K562 (cell line): ENCODE data around the gene TDRKH. TPM values are rescaled to one million over a fixed set of nuclear protein-coding genes. Genes with fewer than 3 reads are reported as not detected.

Source experiments
- ATAC-seq: fragments of 200-7000 bp; cut with Tn5 transposase; 3 replicates; pipeline ENCODE4 v1.9.1; 2020; ENCODE audit warnings: moderate library complexity
- BruUV-seq: library from RNA; stranded (reverse); fragments of 400-500 nt; replicated peaks from 2 replicates; lab custom pipeline; 2021; lab: Mats Ljungman, UMichigan
- CTCF ChIA-PET: fragments of 300-600 bp; formaldehyde crosslinking; extraction: SDS; loops from one replicate; lab custom pipeline; 2021; ENCODE audit warnings: low intra/inter-chr PET ratio; lab: Yijun Ruan, JAX
- POLR2A ChIA-PET: fragments of 300-600, 350-650 bp; sonication (Branson Sonifier 250); formaldehyde crosslinking; extraction: SDS; loops from one replicate; lab custom pipeline; 2021; ENCODE audit warnings: antibody characterized with exemption, inconsistent platforms; lab: Yijun Ruan, JAX
- DNase-seq, 4 experiments: peaks; one replicate each; pipeline versions ENCODE4 v3.0.0 to v3.0.0-alpha.2; 2011 to 2018; ENCODE audit warnings: low spot score in 3 of 4, mixed read lengths in 3 of 4; ENCODE audit errors: extremely low read depth in 1 of 4
- FAIRE-seq: peaks from 2 replicates; lab custom pipeline; 2011; peaks lifted over from hg19 to GRCh38; lab: Jason Lieb, UNC
- H2AFZ ChIP-seq: 2 replicates; pipeline ENCODE4 v1.6.0; 2011; ENCODE audit warnings: low read depth, low read length, control low read depth, inconsistent platforms
- H3K27ac ChIP-seq: fragments of 200-600 bp; 3 replicates; pipeline ENCODE4 v1.8.0; 2011; ENCODE audit warnings: low read depth, mild to moderate bottlenecking, control low read depth, inconsistent platforms, low read length, moderate library complexity, mixed read lengths; ENCODE audit errors: extremely low read depth
- H3K27me3 ChIP-seq, 2 experiments: fragments of 300-600 bp in 1 of 2; 2 replicates in 1 of 2; 3 replicates in 1 of 2; pipeline versions ENCODE4 v1.6.0 to v1.8.0; 2011; ENCODE audit warnings: inconsistent platforms in 2 of 2, low read length in 2 of 2, mild to moderate bottlenecking in 1 of 2, mixed read lengths in 1 of 2, moderate library complexity in 1 of 2; ENCODE audit not compliant: control insufficient read depth in 2 of 2, insufficient read depth in 2 of 2
- H3K36me3 ChIP-seq: fragments of 300-600 bp; 3 replicates; pipeline ENCODE4 v1.8.0; 2011; ENCODE audit warnings: mild to moderate bottlenecking, low read length, inconsistent platforms; ENCODE audit not compliant: control insufficient read depth, insufficient read depth
- H3K4me1 ChIP-seq, 2 experiments: fragments of 200-600 bp in 1 of 2; replicated peaks in 1 of 2; 2 replicates in 1 of 2; 3 replicates in 1 of 2; pipeline versions ENCODE4 v1.5.1 to v1.8.0; 2011; ENCODE audit warnings: inconsistent platforms in 2 of 2, low read length in 2 of 2, mild to moderate bottlenecking in 1 of 2, mixed read lengths in 1 of 2, moderate library complexity in 1 of 2; ENCODE audit not compliant: control insufficient read depth in 2 of 2, insufficient read depth in 2 of 2
- H3K4me2 ChIP-seq: 2 replicates; pipeline ENCODE4 v1.6.1; 2011; ENCODE audit warnings: low read length, control low read depth, inconsistent platforms, mixed read lengths; ENCODE audit not compliant: insufficient read depth
- H3K4me3 ChIP-seq: fragments of 200-600 bp; sonication (generic), shearing (Covaris generic); 2 replicates; pipeline ENCODE4 v1.5.1; 2016; ENCODE audit warnings: control low read depth, inconsistent platforms
- H3K79me2 ChIP-seq: fragments of 200-600 bp; 3 replicates; pipeline ENCODE4 v1.8.0; 2011; ENCODE audit warnings: low read length, inconsistent platforms; ENCODE audit not compliant: control insufficient read depth, insufficient read depth
- H3K9ac ChIP-seq, 2 experiments: 2 replicates each; pipeline versions ENCODE4 v1.6.0 to v1.6.1; 2011; ENCODE audit warnings: low read depth in 2 of 2, low read length in 2 of 2, control low read depth in 1 of 2, inconsistent platforms in 1 of 2, mild to moderate bottlenecking in 1 of 2, mixed read lengths in 1 of 2; ENCODE audit not compliant: insufficient read depth in 1 of 2
- H3K9me1 ChIP-seq: one replicate; pipeline ENCODE4 v1.6.0; 2011; ENCODE audit warnings: inconsistent platforms, mild to moderate bottlenecking, low read length, moderate library complexity; ENCODE audit not compliant: control insufficient read depth, insufficient read depth
- H3K9me3 ChIP-seq: replicated peaks from 2 replicates; pipeline ENCODE4 v1.5.1; 2011; ENCODE audit warnings: low read depth, low read length, inconsistent platforms; ENCODE audit not compliant: control insufficient read depth, insufficient read depth
- H4K20me1 ChIP-seq: replicated peaks from 2 replicates; pipeline ENCODE4 v1.6.1; 2011; ENCODE audit warnings: low read length, inconsistent platforms, mixed read lengths; ENCODE audit not compliant: control insufficient read depth, insufficient read depth
- MAFG ChIP-seq: fragments of 450-650 bp; conservative IDR thresholded peaks from 2 replicates; pipeline ENCODE4 v1.6.1; 2016; ENCODE audit warnings: missing genetic modification characterization, missing compliant biosample characterization
- MTA3 ChIP-seq: fragments of 450-650 bp; formaldehyde crosslinking; IDR thresholded peaks from 2 replicates; pipeline ENCODE4 v1.6.1; 2017; ENCODE audit warnings: mild to moderate bottlenecking, borderline replicate concordance
- SPI1 ChIP-seq: IDR thresholded peaks from 2 replicates; pipeline ENCODE4 v1.6.1; 2011; ENCODE audit warnings: low read depth, low read length, control low read depth, borderline replicate concordance
- ZBTB8A ChIP-seq: fragments of 450-650 bp; IDR thresholded peaks from 2 replicates; pipeline ENCODE4 v1.6.1; 2018; ENCODE audit warnings: mild to moderate bottlenecking, moderate library complexity; ENCODE audit not compliant: partially characterized antibody
- ZNF263 ChIP-seq: sonication (generic); formaldehyde crosslinking; IDR thresholded peaks from 2 replicates; pipeline ENCODE4 v1.8.0; 2022; ENCODE audit warnings: mild to moderate bottlenecking, missing genetic modification reagents, borderline replicate concordance
- ZNF347 ChIP-seq: fragments of 450-650 bp; formaldehyde crosslinking; IDR thresholded peaks from 2 replicates; pipeline ENCODE4 v1.4.0; 2020; ENCODE audit warnings: low read depth, mild to moderate bottlenecking, moderate library complexity
- WGBS: fragments of 100-300 bp; shearing (Covaris generic); methylation state at CpG from one replicate; pipeline ENCODE4 v1.1.6; 2016; ENCODE audit warnings: low coverage, mixed read lengths; ENCODE audit not compliant: insufficient coverage; ENCODE audit errors: missing lambda C conversion rate; 5-methylcytosine and 5-hydroxymethylcytosine counted together
- in situ Hi-C: fragments of 300-500 bp; cut with MboI; formaldehyde crosslinking; loops from 4 replicates; pipeline ENCODE4 v1.15.0; 2018; ENCODE audit warnings: inconsistent platforms, mixed read lengths
- intact Hi-C: fragments of 100-400 bp; cut with micrococcal nuclease; formaldehyde crosslinking; loops from 2 replicates; pipeline ENCODE4 v1.14.2; 2022
- polyA plus RNA-seq, 8 experiments: library from polyadenylated mRNA; depleted of rRNA in 4 of 8; stranded (reverse) in 5 of 8; unstranded in 3 of 8; fragments of >200 nt; fragmentation: Nextera tagmentation in 2 of 8; fragmentation: Illumina TruSeq in 1 of 8; extraction: Ambion mirVana in 2 of 8; extraction: Trizol in 1 of 8; gene quantifications; 2 replicates each; pipeline versions ENCODE4 v1.2.1 to v1.2.3, GENCODE V29; 2011 to 2014; ENCODE audit warnings: inconsistent platforms in 1 of 8, missing spikeins in 1 of 8
- total RNA-seq, 7 experiments: library from RNA; depleted of rRNA in 6 of 7; stranded (reverse); fragments of >200 nt in 6 of 7; fragmentation: Illumina TruSeq in 2 of 7; extraction: Trizol in 2 of 7; gene quantifications; 2 replicates each; pipeline versions ENCODE4 v1.2.1 to v1.2.3, GENCODE V29; 2011 to 2021; ENCODE audit warnings: low replicate concordance in 1 of 7
- TF ChIP-seq, protein P1 (sequence below), 2 experiments: IDR thresholded peaks; 2 replicates each; pipeline ENCODE4 v1.6.1; 2011; ENCODE audit warnings: borderline replicate concordance in 1 of 2, control low read depth in 1 of 2, low read depth in 1 of 2, low read length in 1 of 2, mild to moderate bottlenecking in 1 of 2, mixed read lengths in 1 of 2, moderate library complexity in 1 of 2; ENCODE audit not compliant: insufficient read depth in 1 of 2, insufficient read length in 1 of 2, poor library complexity in 1 of 2, severe bottlenecking in 1 of 2; ENCODE audit errors: extremely low read depth in 1 of 2

TDRKH gene
- total and polyA plus RNA-seq, 9 of the 15 experiments (the other 6 are each of a cell fraction or from before 2014, with no cell fraction given) = 4.3 to 21.3 (median 8.4) TPM

- 1% methylated on average over 7 of the region's 7 CpGs for WGBS
- Histone ChIP-seq H3K4me1 (peaks cover 0 to 1% of the 10 kb centered on the region in 2 experiments; a peak in 2 of 5 replicates), H3K27me3 (peaks cover 64 to 80% of the 10 kb centered on the region in 2 experiments), H3K79me2 (no peaks in the 10 kb centered on the region), H2AFZ (no peak overlapping the region), H3K4me2 (no peak overlapping the region), H3K9ac (peak overlapping the region in 1 of 2 experiments; percentile 33; a peak in 1 of 4 replicates), H3K9me1 (no peaks in the 10 kb centered on the region), H3K4me3 (no peak overlapping the region), H4K20me1 (peaks cover 10% of the 10 kb centered on the region; the same call in 1 of the 2 replicates), H3K9me3 (no peaks in the 10 kb centered on the region), H3K27ac (no peak overlapping the region), H3K36me3 (no peaks in the 10 kb centered on the region)
- ChIA-PET CTCF (no interaction called here), POLR2A (no interaction called here)
- intact Hi-C loops (no loop called here), in situ Hi-C loops (no loop called here)
- TF ChIP-seq MTA3 (no peak), ZNF347 (CRISPR knock-in tag) (no peak), ZNF263 (CRISPR knock-in tag) (no peak), MAFG (tag) (no peak), ZBTB8A (no peak), SPI1 (peak; percentile 26; the same call in 1 of the 2 replicates)
- TF ChIP-seq, protein P1, sequence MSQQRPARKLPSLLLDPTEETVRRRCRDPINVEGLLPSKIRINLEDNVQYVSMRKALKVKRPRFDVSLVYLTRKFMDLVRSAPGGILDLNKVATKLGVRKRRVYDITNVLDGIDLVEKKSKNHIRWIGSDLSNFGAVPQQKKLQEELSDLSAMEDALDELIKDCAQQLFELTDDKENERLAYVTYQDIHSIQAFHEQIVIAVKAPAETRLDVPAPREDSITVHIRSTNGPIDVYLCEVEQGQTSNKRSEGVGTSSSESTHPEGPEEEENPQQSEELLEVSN (IDR thresholded peaks at IDR 0.05; ENCODE audit: borderline replicate concordance in 1 of 2, extremely low read depth in 1 of 2, insufficient read depth in 1 of 2, insufficient read length in 1 of 2, low read depth in 1 of 2, low read length in 1 of 2, poor library complexity in 1 of 2, severe bottlenecking in 1 of 2) = peak in 1 of 2 experiments; percentile 24
- ATAC-seq (no peak), FAIRE-seq (no peak), DNase-seq (no peak)
- no TSS peak for BruUV-seq
Measured at GRCh38 chr1:151817353-151817730, 27.0 kb upstream of the TDRKH start.
